Spleen (tissue), 11 donors: ENCODE data around the gene INPP5D. TPM values are rescaled to one million over a fixed set of nuclear protein-coding genes. Genes with fewer than 3 reads are reported as not detected.

Source experiments
- DNase-seq: peaks from one replicate; pipeline ENCODE4 v3.0.0-alpha.2; 2020
- H3K27ac ChIP-seq, 8 donors: fragments of 200-600 bp; sonication (generic) in 7 of 8; 1 replicate in 4 of 8; 2 replicates in 4 of 8; pipeline versions ENCODE4 v1.5.0 to v1.8.0; 2016 to 2021; ENCODE audit warnings: inconsistent platforms in 4 of 8, mild to moderate bottlenecking in 4 of 8, moderate library complexity in 1 of 8
- H3K27me3 ChIP-seq, 7 donors: fragments of 200-600 bp; sonication (generic) in 6 of 7; replicated peaks in 1 of 7; 1 replicate in 4 of 7; 2 replicates in 3 of 7; pipeline versions ENCODE4 v1.5.0 to v1.8.0; 2016 to 2021; ENCODE audit warnings: inconsistent platforms in 3 of 7, mild to moderate bottlenecking in 1 of 7
- H3K36me3 ChIP-seq, 6 donors: fragments of 200-600 bp; sonication (generic) in 5 of 6; 1 replicate in 4 of 6; 2 replicates in 2 of 6; pipeline versions ENCODE4 v1.5.0 to v1.8.0; 2016 to 2021; ENCODE audit warnings: inconsistent platforms in 2 of 6
- H3K4me1 ChIP-seq, 6 donors: fragments of 200-600 bp; sonication (generic) in 5 of 6; 1 replicate in 3 of 6; 2 replicates in 3 of 6; pipeline versions ENCODE4 v1.5.0 to v1.8.0; 2016 to 2021; ENCODE audit warnings: inconsistent platforms in 3 of 6
- H3K4me3 ChIP-seq, 8 donors: fragments of 200-600 bp; sonication (generic) in 7 of 8; 1 replicate in 4 of 8; 2 replicates in 4 of 8; pipeline versions ENCODE4 v1.5.0 to v1.8.0; 2016 to 2021; ENCODE audit warnings: inconsistent platforms in 4 of 8, mild to moderate bottlenecking in 4 of 8, moderate library complexity in 2 of 8
- H3K9me3 ChIP-seq, 8 donors: fragments of 200-600 bp; sonication (generic) in 7 of 8; 1 replicate in 4 of 8; 2 replicates in 4 of 8; pipeline versions ENCODE4 v1.5.0 to v1.8.0; 2016 to 2021; ENCODE audit warnings: inconsistent platforms in 4 of 8
- CTCF ChIP-seq, 11 experiments: fragments of 200-600 bp in 7 of 11; fragments of 450-650 bp in 4 of 11; sonication (generic) in 4 of 11; IDR thresholded peaks in 8 of 11; conservative IDR thresholded peaks in 3 of 11; 1 replicate in 7 of 11; 2 replicates in 4 of 11; pipeline versions ENCODE4 v1.4.0 to v1.8.0; 2016 to 2021; ENCODE audit warnings: antibody characterized with exemption in 11 of 11, inconsistent platforms in 4 of 11, mild to moderate bottlenecking in 1 of 11
- POLR2A ChIP-seq, 3 donors: fragments of 450-650 bp; IDR thresholded peaks; one replicate each; pipeline ENCODE4 v1.5.1; 2017; ENCODE audit warnings: antibody characterized with exemption in 3 of 3, mild to moderate bottlenecking in 1 of 3
- POLR2AphosphoS5 ChIP-seq, 3 donors: sonication (generic); formaldehyde crosslinking; IDR thresholded peaks; one replicate each; pipeline ENCODE4 v1.5.1; 2017; ENCODE audit warnings: antibody characterized with exemption in 3 of 3
- WGBS, 5 donors: extraction: QIAGEN DNeasy Blood & Tissue Kit in 3 of 5; methylation state at CpG; one replicate each; pipeline versions ENCODE4 v1.1.5 to v1.1.7; 2013 to 2018; 5-methylcytosine and 5-hydroxymethylcytosine counted together
- intact Hi-C: fragments of 100-400 bp; cut with DNase I; formaldehyde crosslinking; loops from one replicate; pipeline ENCODE4 v1.15.0; 2023; ENCODE audit warnings: low total_unique reads
- polyA plus RNA-seq, 3 donors: library from polyadenylated mRNA; stranded (reverse); fragments of 200-250 nt; gene quantifications; one replicate each; pipeline ENCODE4 v1.2.1, GENCODE V29; 2013
- total RNA-seq, 7 donors: library from RNA; depleted of rRNA in 3 of 7; stranded (reverse); fragments of >200 nt in 3 of 7; fragmentation: NEBNext Ultra II Directional in 4 of 7; extraction: Animal tissue kit (Norgen Biotek cat#: 25700) in 4 of 7; gene quantifications; one replicate each; pipeline versions ENCODE4 v1.1.0 to v1.2.1, GENCODE V29; 2016 to 2021
- donor health status: healthy with polysubstance abuse.
- donor health status: DM: no; HTN: no; CAD: no; lungs with moderate emphysema.
- donor health status: DM: no; HTN: no; CAD: no.
- donor health status: Bipolar disorder and iron deficiency.
- donor health status: healthy.
- donor health status: DM: no; HTN: no; CAD: no.
- donor health status: DM: yes; HTN: yes; CAD: no.

INPP5D gene
- total and polyA plus RNA-seq, 10 donors = 71.1 to 246 (median 181) TPM

GRCh38 chr2:233163486-233164103 lies 103.5 kb downstream of the INPP5D start:
- no peaks in the 10 kb centered on the region for H3K27me3 ChIP-seq
- H3K4me3 ChIP-seq = no peak overlapping the region
- no peak for DNase-seq
- peaks cover 0 to 53% (median 27%) of the 10 kb centered on the region in 6 donors for H3K4me1 ChIP-seq
- WGBS, 5 donors = 88 to 94% (median 90%) methylated on average over 17 to 18 of the region's 18 CpGs
- no peaks in the 10 kb centered on the region for H3K9me3 ChIP-seq
- peak overlapping the region in 3 of 8 donors; percentile 83 to 90 (median 86) for H3K27ac ChIP-seq
- intact Hi-C loops = no loop called here
- TF ChIP-seq POLR2AphosphoS5 (IDR thresholded peaks at IDR 0.05) = no peak
- peaks cover 0 to 100% (median 88%) of the 10 kb centered on the region in 6 donors for H3K36me3 ChIP-seq

GRCh38 chr2:233164128-233164635 lies 104.0 kb downstream of the INPP5D start:
- intact Hi-C loops = no loop called here
- no peaks in the 10 kb centered on the region for H3K27me3 ChIP-seq
- peak; percentile 35 to 61 (median 39) for TF ChIP-seq POLR2AphosphoS5 (IDR thresholded peaks at IDR 0.05)
- TF ChIP-seq CTCF (IDR thresholded peaks at IDR 0.05 in 8 of 11, conservative IDR thresholded peaks at IDR 0.05 in 3 of 11) = no peak
- no peak for DNase-seq
- no peaks in the 10 kb centered on the region for H3K9me3 ChIP-seq
- H3K4me3 ChIP-seq = peak overlapping the region in 1 of 8 donors; percentile 48
- H3K27ac ChIP-seq = peak overlapping the region in 7 of 8 donors; percentile 58 to 90 (median 77)
- peaks cover 0 to 100% (median 88%) of the 10 kb centered on the region in 6 donors for H3K36me3 ChIP-seq
- 76 to 90% (median 87%) methylated on average over 9 to 17 of the region's 17 CpGs for WGBS, 5 donors
- H3K4me1 ChIP-seq = peaks cover 0 to 53% (median 27%) of the 10 kb centered on the region in 6 donors

- H3K27me3 ChIP-seq = no peaks in the 10 kb centered on the region
- DNase-seq = no peak
- H3K4me1 ChIP-seq = peaks cover 0 to 53% (median 27%) of the 10 kb centered on the region in 6 donors
- H3K4me3 ChIP-seq = peak overlapping the region in 1 of 8 donors; percentile 48
- H3K27ac ChIP-seq = peak overlapping the region in 7 of 8 donors; percentile 58 to 90 (median 77)
- H3K36me3 ChIP-seq = peaks cover under 1 to 100% (median 89%) of the 10 kb centered on the region in 6 donors
- H3K9me3 ChIP-seq = no peaks in the 10 kb centered on the region
- 78 to 88% (median 86%) methylated on average over 4 of the region's 4 CpGs for WGBS, 5 donors
- TF ChIP-seq POLR2AphosphoS5 (IDR thresholded peaks at IDR 0.05) = no peak
- no peak for TF ChIP-seq POLR2A (IDR thresholded peaks at IDR 0.05)
- intact Hi-C loops = no loop called here
Measured at GRCh38 chr2:233164967-233165366, 104.8 kb downstream of the INPP5D start.

- 48 to 56% (median 53%) methylated on average over 4 of the region's 4 CpGs for WGBS, 5 donors
- peaks cover 4 to 100% (median 89%) of the 10 kb centered on the region in 6 donors for H3K36me3 ChIP-seq
- H3K27me3 ChIP-seq = no peaks in the 10 kb centered on the region
- no peaks in the 10 kb centered on the region for H3K9me3 ChIP-seq
- H3K4me3 ChIP-seq = peak overlapping the region in 1 of 8 donors; percentile 48
- intact Hi-C loops = no loop called here
- peaks cover 0 to 53% (median 27%) of the 10 kb centered on the region in 6 donors for H3K4me1 ChIP-seq
- DNase-seq = no peak
- TF ChIP-seq POLR2A (IDR thresholded peaks at IDR 0.05) = no peak
- TF ChIP-seq CTCF (IDR thresholded peaks at IDR 0.05 in 8 of 11, conservative IDR thresholded peaks at IDR 0.05 in 3 of 11) = no peak
- TF ChIP-seq POLR2AphosphoS5 (IDR thresholded peaks at IDR 0.05) = no peak
- peak overlapping the region in 7 of 8 donors; percentile 58 to 90 (median 77) for H3K27ac ChIP-seq
Measured at GRCh38 chr2:233165543-233165894, 105.4 kb downstream of the INPP5D start.
